Measurements from ENCODE around the gene GRIA1. TPM values are rescaled to one million over a fixed set of nuclear protein-coding genes. Genes with fewer than 3 reads are reported as not detected.

GRIA1 gene
- total RNA-seq, 1 experiment from 2014 or later: not detected

- no peak for DNase-seq
- no peaks in the 10 kb centered on the region for H3K4me1 ChIP-seq (ENCODE audit: low read length)
- no peaks in the 10 kb centered on the region for H3K36me3 ChIP-seq (ENCODE audit: insufficient read depth, low read length)
- no peak overlapping the region for H3K4me3 ChIP-seq (ENCODE audit: low read length)
- no peak overlapping the region for H3K27ac ChIP-seq (ENCODE audit: low read length)
- no peaks in the 10 kb centered on the region for H4K20me1 ChIP-seq (ENCODE audit: insufficient read depth, low read depth, low read length)
- no peak overlapping the region for H2AFZ ChIP-seq (ENCODE audit: low read length)
- H3K79me2 ChIP-seq (ENCODE audit: low read length): no peaks in the 10 kb centered on the region
- H3K9me2 ChIP-seq (replicated peaks; ENCODE audit: insufficient read depth, low read length): no peaks in the 10 kb centered on the region
- no peaks in the 10 kb centered on the region for H3K27me3 ChIP-seq (ENCODE audit: low read length)
- no peak overlapping the region for H3K4me2 ChIP-seq (ENCODE audit: low read depth, low read length, poor library complexity, severe bottlenecking)
- no peaks in the 10 kb centered on the region for H3K9me3 ChIP-seq (ENCODE audit: low read length)
- no peak overlapping the region for H3K9ac ChIP-seq (ENCODE audit: low read length)
Observed at GRCh38 chr5:153508700-153509099, 18.2 kb downstream of the GRIA1 start.

GRCh38 chr5:153511622-153512021, 21.2 kb downstream of the GRIA1 start:
- Histone ChIP-seq H3K9me2 (replicated peaks; ENCODE audit: insufficient read depth, low read length) (no peaks in the 10 kb centered on the region), H3K4me1 (ENCODE audit: low read length) (no peaks in the 10 kb centered on the region), H4K20me1 (ENCODE audit: insufficient read depth, low read depth, low read length) (no peaks in the 10 kb centered on the region), H3K4me3 (ENCODE audit: low read length) (no peak overlapping the region), H3K36me3 (ENCODE audit: insufficient read depth, low read length) (no peaks in the 10 kb centered on the region), H3K79me2 (ENCODE audit: low read length) (no peaks in the 10 kb centered on the region), H3K9me3 (ENCODE audit: low read length) (no peaks in the 10 kb centered on the region), H3K27me3 (ENCODE audit: low read length) (no peaks in the 10 kb centered on the region), H2AFZ (ENCODE audit: low read length) (no peak overlapping the region), H3K9ac (ENCODE audit: low read length) (no peak overlapping the region), H3K27ac (ENCODE audit: low read length) (no peak overlapping the region), H3K4me2 (ENCODE audit: low read depth, low read length, poor library complexity, severe bottlenecking) (no peak overlapping the region)
- DNase-seq: no peak

GRCh38 chr5:153513156-153513555, 22.7 kb downstream of the GRIA1 start:
- Histone ChIP-seq H3K27ac (ENCODE audit: low read length) (no peak overlapping the region), H3K9ac (ENCODE audit: low read length) (no peak overlapping the region), H3K9me2 (replicated peaks; ENCODE audit: insufficient read depth, low read length) (no peaks in the 10 kb centered on the region), H3K36me3 (ENCODE audit: insufficient read depth, low read length) (no peaks in the 10 kb centered on the region), H3K4me1 (ENCODE audit: low read length) (no peaks in the 10 kb centered on the region), H3K27me3 (ENCODE audit: low read length) (no peaks in the 10 kb centered on the region), H3K9me3 (ENCODE audit: low read length) (no peaks in the 10 kb centered on the region), H4K20me1 (ENCODE audit: insufficient read depth, low read depth, low read length) (no peaks in the 10 kb centered on the region), H3K4me2 (ENCODE audit: low read depth, low read length, poor library complexity, severe bottlenecking) (no peak overlapping the region), H3K79me2 (ENCODE audit: low read length) (no peaks in the 10 kb centered on the region), H3K4me3 (ENCODE audit: low read length) (no peak overlapping the region), H2AFZ (ENCODE audit: low read length) (no peak overlapping the region)
- no peak for DNase-seq

GRCh38 chr5:153515301-153515700, 24.8 kb downstream of the GRIA1 start:
- Histone ChIP-seq H3K9ac (ENCODE audit: low read length) (no peak overlapping the region), H3K9me3 (ENCODE audit: low read length) (no peaks in the 10 kb centered on the region), H3K79me2 (ENCODE audit: low read length) (no peaks in the 10 kb centered on the region), H3K27me3 (ENCODE audit: low read length) (no peaks in the 10 kb centered on the region), H3K4me3 (ENCODE audit: low read length) (no peak overlapping the region), H2AFZ (ENCODE audit: low read length) (no peak overlapping the region), H3K27ac (ENCODE audit: low read length) (no peak overlapping the region), H3K36me3 (ENCODE audit: insufficient read depth, low read length) (no peaks in the 10 kb centered on the region), H3K9me2 (replicated peaks; ENCODE audit: insufficient read depth, low read length) (no peaks in the 10 kb centered on the region), H4K20me1 (ENCODE audit: insufficient read depth, low read depth, low read length) (no peaks in the 10 kb centered on the region), H3K4me2 (ENCODE audit: low read depth, low read length, poor library complexity, severe bottlenecking) (no peak overlapping the region), H3K4me1 (ENCODE audit: low read length) (no peaks in the 10 kb centered on the region)
- no peak for DNase-seq

GRCh38 chr5:153516504-153517240, 26.2 kb downstream of the GRIA1 start:
- no peak overlapping the region for H3K4me3 ChIP-seq (ENCODE audit: low read length)
- H3K9me3 ChIP-seq (ENCODE audit: low read length): no peaks in the 10 kb centered on the region
- no peak overlapping the region for H3K4me2 ChIP-seq (ENCODE audit: low read depth, low read length, poor library complexity, severe bottlenecking)
- no peaks in the 10 kb centered on the region for H4K20me1 ChIP-seq (ENCODE audit: insufficient read depth, low read depth, low read length)
- no peak overlapping the region for H3K9ac ChIP-seq (ENCODE audit: low read length)
- DNase-seq: no peak
- H3K79me2 ChIP-seq (ENCODE audit: low read length): no peaks in the 10 kb centered on the region
- no peaks in the 10 kb centered on the region for H3K4me1 ChIP-seq (ENCODE audit: low read length)
- H2AFZ ChIP-seq (ENCODE audit: low read length): no peak overlapping the region
- no peaks in the 10 kb centered on the region for H3K9me2 ChIP-seq (replicated peaks; ENCODE audit: insufficient read depth, low read length)
- H3K27me3 ChIP-seq (ENCODE audit: low read length): no peaks in the 10 kb centered on the region
- no peak overlapping the region for H3K27ac ChIP-seq (ENCODE audit: low read length)
- H3K36me3 ChIP-seq (ENCODE audit: insufficient read depth, low read length): no peaks in the 10 kb centered on the region

DNA sequence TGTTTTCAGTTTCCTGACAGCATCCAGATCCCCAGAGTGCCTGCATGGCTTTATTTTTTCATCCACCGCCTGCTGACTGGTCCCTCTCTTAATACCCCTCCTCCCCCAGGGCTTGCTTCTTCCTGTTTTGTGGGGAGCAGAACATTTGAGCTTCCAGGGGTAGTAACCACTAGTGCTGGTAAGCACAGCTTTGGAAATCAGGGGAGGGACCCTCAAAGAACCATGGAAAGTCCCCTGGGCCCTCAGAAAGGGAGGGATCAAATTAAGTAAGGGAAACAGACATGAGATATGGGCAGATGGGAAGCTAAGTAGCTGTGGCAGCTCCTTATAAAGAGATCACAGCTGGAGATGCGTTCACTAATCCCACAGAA, 26.8 kb downstream of the GRIA1 start:
- Histone ChIP-seq H3K36me3 (ENCODE audit: insufficient read depth, low read length) (no peaks in the 10 kb centered on the region), H3K9me2 (replicated peaks; ENCODE audit: insufficient read depth, low read length) (no peaks in the 10 kb centered on the region), H4K20me1 (ENCODE audit: insufficient read depth, low read depth, low read length) (no peaks in the 10 kb centered on the region), H3K9me3 (ENCODE audit: low read length) (no peaks in the 10 kb centered on the region), H3K27ac (ENCODE audit: low read length) (no peak overlapping the region), H3K4me1 (ENCODE audit: low read length) (no peaks in the 10 kb centered on the region), H3K9ac (ENCODE audit: low read length) (no peak overlapping the region), H3K79me2 (ENCODE audit: low read length) (no peaks in the 10 kb centered on the region), H3K4me2 (ENCODE audit: low read depth, low read length, poor library complexity, severe bottlenecking) (no peak overlapping the region), H2AFZ (ENCODE audit: low read length) (no peak overlapping the region), H3K27me3 (ENCODE audit: low read length) (no peaks in the 10 kb centered on the region), H3K4me3 (ENCODE audit: low read length) (no peak overlapping the region)
- no peak for DNase-seq

- H3K9me2 ChIP-seq (replicated peaks; ENCODE audit: insufficient read depth, low read length): no peaks in the 10 kb centered on the region
- no peaks in the 10 kb centered on the region for H3K4me1 ChIP-seq (ENCODE audit: low read length)
- no peaks in the 10 kb centered on the region for H3K79me2 ChIP-seq (ENCODE audit: low read length)
- H3K9ac ChIP-seq (ENCODE audit: low read length): no peak overlapping the region
- H2AFZ ChIP-seq (ENCODE audit: low read length): no peak overlapping the region
- no peak overlapping the region for H3K27ac ChIP-seq (ENCODE audit: low read length)
- no peak overlapping the region for H3K4me3 ChIP-seq (ENCODE audit: low read length)
- no peaks in the 10 kb centered on the region for H3K9me3 ChIP-seq (ENCODE audit: low read length)
- no peaks in the 10 kb centered on the region for H4K20me1 ChIP-seq (ENCODE audit: insufficient read depth, low read depth, low read length)
- no peak for DNase-seq
- H3K27me3 ChIP-seq (ENCODE audit: low read length): 0 out of 2 replicates have a peak, but pooled peaks cover 2% of the 10 kb centered on the region
- H3K4me2 ChIP-seq (ENCODE audit: low read depth, low read length, poor library complexity, severe bottlenecking): no peak overlapping the region
- H3K36me3 ChIP-seq (ENCODE audit: insufficient read depth, low read length): no peaks in the 10 kb centered on the region
Observed at GRCh38 chr5:153520137-153520536, 29.7 kb downstream of the GRIA1 start.

DNA sequence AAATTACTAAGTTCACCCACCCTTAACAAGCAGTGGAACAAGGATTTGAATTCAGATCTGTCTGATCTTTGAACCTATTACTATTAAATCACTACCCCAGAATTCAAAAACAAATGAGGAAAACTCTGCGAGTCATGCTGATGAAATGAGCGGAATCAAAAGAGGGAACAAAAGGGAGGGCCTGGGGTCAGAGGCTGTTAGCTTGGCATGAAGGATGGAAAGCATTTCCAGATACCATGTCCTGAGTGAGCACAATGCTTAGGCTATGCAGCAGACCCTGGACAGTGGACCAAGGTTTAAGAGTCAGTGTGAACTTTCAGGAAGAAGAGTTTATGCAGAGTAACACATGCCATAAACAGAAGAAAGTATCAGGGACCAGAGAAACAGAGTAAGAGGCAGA, 30.5 kb downstream of the GRIA1 start:
- Histone ChIP-seq H3K4me2 (ENCODE audit: low read depth, low read length, poor library complexity, severe bottlenecking) (no peak overlapping the region), H3K79me2 (ENCODE audit: low read length) (no peaks in the 10 kb centered on the region), H3K9me2 (replicated peaks; ENCODE audit: insufficient read depth, low read length) (no peaks in the 10 kb centered on the region), H3K4me1 (ENCODE audit: low read length) (no peaks in the 10 kb centered on the region), H3K9me3 (ENCODE audit: low read length) (no peaks in the 10 kb centered on the region), H3K4me3 (ENCODE audit: low read length) (no peak overlapping the region), H3K36me3 (ENCODE audit: insufficient read depth, low read length) (no peaks in the 10 kb centered on the region), H4K20me1 (ENCODE audit: insufficient read depth, low read depth, low read length) (no peaks in the 10 kb centered on the region), H3K27ac (ENCODE audit: low read length) (no peak overlapping the region), H3K27me3 (ENCODE audit: low read length) (0 out of 2 replicates have a peak, but pooled peaks cover 2% of the 10 kb centered on the region), H3K9ac (ENCODE audit: low read length) (no peak overlapping the region), H2AFZ (ENCODE audit: low read length) (no peak overlapping the region)
- DNase-seq: no peak

Measured in Karpas-422 (cell line).